CD8-positive, alpha-beta memory T cell (primary cell): ENCODE measurements around the gene FAM53A. TPM values are rescaled to one million over a fixed set of nuclear protein-coding genes. Genes with fewer than 3 reads are reported as not detected.

Experiments
- CTCF ChIA-PET: fragments of 350-600 bp; sonication (Branson Sonifier 250); formaldehyde crosslinking; loops from one replicate; lab custom pipeline; 2021; ENCODE audit warnings: antibody characterized with exemption; lab: Charles Lee
- POLR2A ChIA-PET: fragments of 350-600 bp; sonication (Branson Sonifier 250); formaldehyde crosslinking; loops from one replicate; lab custom pipeline; 2021; ENCODE audit warnings: antibody characterized with exemption; lab: Charles Lee
- DNase-seq, 5 donors: peaks; one replicate each; pipeline versions ENCODE4 v3.0.0 to v3.0.0-alpha.2; 2020 to 2022; ENCODE audit warnings: mixed read lengths in 1 of 5
- H3K27ac ChIP-seq: one replicate; pipeline ENCODE4 v1.7.0; 2013; ENCODE audit warnings: low read depth, mild to moderate bottlenecking, low read length, moderate library complexity
- H3K27me3 ChIP-seq: 2 replicates; pipeline ENCODE4 v1.7.0; 2013; ENCODE audit warnings: low read length, mild to moderate bottlenecking; ENCODE audit not compliant: insufficient read depth, poor library complexity, severe bottlenecking
- H3K36me3 ChIP-seq: 2 replicates; pipeline ENCODE4 v1.7.0; 2013; ENCODE audit warnings: mild to moderate bottlenecking, low read length, moderate library complexity; ENCODE audit not compliant: insufficient read depth
- H3K4me1 ChIP-seq: 2 replicates; pipeline ENCODE4 v1.7.0; 2013; ENCODE audit warnings: mild to moderate bottlenecking, low read length, moderate library complexity; ENCODE audit not compliant: insufficient read depth
- H3K4me3 ChIP-seq: 2 replicates; pipeline ENCODE4 v1.7.0; 2013; ENCODE audit warnings: mild to moderate bottlenecking, low read length
- H3K9me3 ChIP-seq: 2 replicates; pipeline ENCODE4 v1.7.0; 2013; ENCODE audit warnings: mild to moderate bottlenecking, low read length
- H3K27ac Mint-ChIP-seq, 8 donors: one replicate each; pipeline ENCODE4 v1.8.0; 2020 to 2021; ENCODE audit warnings: mixed read lengths in 8 of 8, mild to moderate bottlenecking in 6 of 8, inconsistent platforms in 3 of 8, moderate library complexity in 3 of 8
- H3K27me3 Mint-ChIP-seq, 2 donors: one replicate each; pipeline ENCODE4 v1.8.0; 2020 to 2021; ENCODE audit warnings: mixed read lengths in 2 of 2, mild to moderate bottlenecking in 1 of 2, moderate library complexity in 1 of 2
- H3K36me3 Mint-ChIP-seq, 3 donors: one replicate each; pipeline ENCODE4 v1.8.0; 2020 to 2021; ENCODE audit warnings: mixed read lengths in 3 of 3, inconsistent platforms in 1 of 3, mild to moderate bottlenecking in 1 of 3
- H3K4me1 Mint-ChIP-seq, 3 donors: one replicate each; pipeline ENCODE4 v1.8.0; 2020 to 2021; ENCODE audit warnings: mixed read lengths in 3 of 3, inconsistent platforms in 1 of 3, mild to moderate bottlenecking in 1 of 3
- H3K4me3 Mint-ChIP-seq, 7 donors: one replicate each; pipeline ENCODE4 v1.8.0; 2020 to 2021; ENCODE audit warnings: mixed read lengths in 7 of 7, mild to moderate bottlenecking in 6 of 7, moderate library complexity in 4 of 7, inconsistent platforms in 2 of 7
- H3K9me3 Mint-ChIP-seq, 5 donors: one replicate each; pipeline ENCODE4 v1.8.0; 2020 to 2022; ENCODE audit warnings: mixed read lengths in 5 of 5, mild to moderate bottlenecking in 3 of 5, moderate library complexity in 2 of 5, inconsistent platforms in 1 of 5
- polyA plus RNA-seq: library from polyadenylated mRNA; unstranded; fragments of 300-500 nt; fragmentation: Illumina TruSeq; gene quantifications from one replicate; pipeline ENCODE4 v1.2.3, GENCODE V29; 2021
- total RNA-seq, 2 experiments: library from RNA; stranded (reverse); gene quantifications; one replicate each; pipeline ENCODE4 v1.2.3, GENCODE V29; 2021

The FAM53A gene
- total and polyA plus RNA-seq, 3 experiments from 2014 or later: 0.82 to 1.9 (median 1.5) TPM

DNA sequence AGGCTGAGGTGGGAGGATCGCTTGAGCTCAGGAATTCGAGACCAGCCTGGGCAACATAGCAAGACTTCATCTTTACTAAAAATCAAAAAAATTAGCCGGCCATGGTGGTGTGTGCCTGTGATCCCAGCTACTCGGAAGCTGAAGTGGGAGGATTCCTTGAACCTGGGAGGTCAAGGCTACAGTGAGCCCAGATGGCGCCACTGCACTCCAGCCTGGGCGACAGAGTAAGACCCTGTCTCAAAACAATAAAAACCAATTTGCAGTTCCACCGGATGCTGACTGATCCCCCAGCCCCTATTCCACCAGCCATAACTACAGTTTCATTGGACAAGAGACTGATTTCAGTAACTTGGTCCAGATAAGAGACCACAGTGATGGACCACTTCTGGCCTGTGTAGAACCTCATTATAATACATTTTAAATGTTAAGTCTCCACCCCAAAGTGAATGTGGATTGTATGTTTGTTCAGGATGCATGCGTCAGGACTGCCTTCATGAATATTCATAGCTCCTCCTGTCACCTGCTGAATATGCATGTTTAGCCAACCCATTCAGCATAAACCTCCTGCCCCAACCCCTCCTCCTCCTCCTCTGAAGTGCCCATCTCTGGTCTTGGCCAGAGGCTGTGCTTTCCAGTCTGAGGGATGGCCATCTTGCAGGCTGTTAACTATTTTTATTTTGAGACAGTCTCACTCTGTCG lies 30.3 kb upstream of the FAM53A start:
- Histone ChIP-seq H3K4me1 (peaks cover 42% of the 10 kb centered on the region), H3K9me3 (no peaks in the 10 kb centered on the region), H3K36me3 (peaks cover 8% of the 10 kb centered on the region), H3K27me3 (no peaks in the 10 kb centered on the region), H3K4me3 (no peak overlapping the region), H3K27ac (peak overlapping the region; percentile 90)
- peaks cover 0 to 50% (median 0%) of the 10 kb centered on the region in 3 donors for H3K36me3 Mint-ChIP-seq
- peaks cover 50 to 66% (median 54%) of the 10 kb centered on the region in 3 donors for H3K4me1 Mint-ChIP-seq
- no peak for DNase-seq
- peak overlapping the region; percentile 95 to 99 (median 96) for H3K4me3 Mint-ChIP-seq
- H3K27me3 Mint-ChIP-seq: peaks cover 0 to 2% of the 10 kb centered on the region in 2 donors
- ChIA-PET CTCF (interaction anchor here (8.1 kb wide), 1 partner anchor 19 kb away, joined by 92 read pairs; no protein-coding TSS in a partner anchor), POLR2A (interaction anchor here (0.7 to 3.7 kb wide), 2 partner anchors 8 to 17 kb away, joined by 3 to 73 read pairs; partner anchors contain the start of genes TACC3 and TMEM129)
- peak overlapping the region; percentile 33 to 100 (median 98) for H3K27ac Mint-ChIP-seq
- H3K9me3 Mint-ChIP-seq: no peaks in the 10 kb centered on the region

DNA sequence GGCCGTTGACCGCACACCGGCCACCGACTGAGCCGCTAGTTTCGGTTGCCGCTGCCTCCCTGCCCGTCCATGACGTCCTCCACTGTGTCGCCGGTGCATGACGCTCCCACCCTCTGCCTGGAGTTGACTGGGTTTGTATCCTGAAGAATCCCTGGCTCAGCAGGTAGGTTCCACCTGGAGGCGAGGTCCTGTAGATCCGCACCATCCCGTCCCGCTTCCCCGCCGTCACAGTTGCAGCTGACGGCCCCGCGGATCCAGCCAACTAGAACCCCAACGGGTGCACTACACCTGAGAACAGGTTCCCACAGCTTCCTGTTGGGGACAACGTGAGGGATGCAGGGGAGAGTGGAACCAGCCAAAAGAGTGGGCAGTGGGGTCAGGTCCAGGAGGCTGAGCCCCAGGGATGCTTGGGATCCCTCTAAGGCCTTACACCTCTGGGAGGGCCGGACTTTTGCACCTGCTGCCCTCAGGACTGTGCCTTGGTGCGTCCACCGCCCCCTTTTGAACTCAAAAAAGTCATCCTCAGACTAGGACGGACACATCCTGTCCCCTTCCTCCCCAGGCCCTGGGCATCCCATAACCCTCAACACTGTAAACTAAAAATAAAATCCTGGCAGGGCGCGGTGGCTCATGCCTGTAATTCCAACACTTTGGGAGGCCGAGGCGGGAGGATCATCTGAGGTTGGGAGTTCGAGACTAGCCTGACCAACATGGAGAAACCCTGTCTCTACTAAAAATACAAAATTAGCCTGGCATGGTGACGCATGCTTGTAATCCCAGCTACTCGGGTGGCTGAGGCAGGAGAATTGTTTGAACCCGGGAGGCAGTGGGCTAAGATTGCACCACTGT lies 29.1 kb upstream of the FAM53A start:
- ChIA-PET CTCF (interaction anchor here (1.3 to 8.1 kb wide), 3 partner anchors 9 to 18 kb away, joined by 6 to 92 read pairs (median 20); partner anchors contain the start of genes TACC3 and TMEM129), POLR2A (interaction anchor here (0.7 to 3.7 kb wide), 5 partner anchors 9 to 157 kb away, joined by 3 to 73 read pairs (median 7); partner anchors contain the start of genes NSD2, TACC3 and TMEM129)
- H3K4me3 Mint-ChIP-seq: peak overlapping the region; percentile 95 to 99 (median 96)
- H3K4me1 Mint-ChIP-seq: peaks cover 54 to 69% (median 62%) of the 10 kb centered on the region in 3 donors
- no peaks in the 10 kb centered on the region for H3K9me3 Mint-ChIP-seq
- no peak for DNase-seq
- no peaks in the 10 kb centered on the region for H3K27me3 ChIP-seq
- peaks cover 0 to 2% of the 10 kb centered on the region in 2 donors for H3K27me3 Mint-ChIP-seq
- peaks cover 51% of the 10 kb centered on the region for H3K4me1 ChIP-seq
- no peaks in the 10 kb centered on the region for H3K9me3 ChIP-seq
- H3K4me3 ChIP-seq: peak overlapping the region; percentile 97
- H3K27ac ChIP-seq: peak overlapping the region; percentile 90
- H3K27ac Mint-ChIP-seq: peak overlapping the region; percentile 94 to 100 (median 98)
- peaks cover 0 to 52% (median 2%) of the 10 kb centered on the region in 3 donors for H3K36me3 Mint-ChIP-seq
- peaks cover 8% of the 10 kb centered on the region for H3K36me3 ChIP-seq

DNA sequence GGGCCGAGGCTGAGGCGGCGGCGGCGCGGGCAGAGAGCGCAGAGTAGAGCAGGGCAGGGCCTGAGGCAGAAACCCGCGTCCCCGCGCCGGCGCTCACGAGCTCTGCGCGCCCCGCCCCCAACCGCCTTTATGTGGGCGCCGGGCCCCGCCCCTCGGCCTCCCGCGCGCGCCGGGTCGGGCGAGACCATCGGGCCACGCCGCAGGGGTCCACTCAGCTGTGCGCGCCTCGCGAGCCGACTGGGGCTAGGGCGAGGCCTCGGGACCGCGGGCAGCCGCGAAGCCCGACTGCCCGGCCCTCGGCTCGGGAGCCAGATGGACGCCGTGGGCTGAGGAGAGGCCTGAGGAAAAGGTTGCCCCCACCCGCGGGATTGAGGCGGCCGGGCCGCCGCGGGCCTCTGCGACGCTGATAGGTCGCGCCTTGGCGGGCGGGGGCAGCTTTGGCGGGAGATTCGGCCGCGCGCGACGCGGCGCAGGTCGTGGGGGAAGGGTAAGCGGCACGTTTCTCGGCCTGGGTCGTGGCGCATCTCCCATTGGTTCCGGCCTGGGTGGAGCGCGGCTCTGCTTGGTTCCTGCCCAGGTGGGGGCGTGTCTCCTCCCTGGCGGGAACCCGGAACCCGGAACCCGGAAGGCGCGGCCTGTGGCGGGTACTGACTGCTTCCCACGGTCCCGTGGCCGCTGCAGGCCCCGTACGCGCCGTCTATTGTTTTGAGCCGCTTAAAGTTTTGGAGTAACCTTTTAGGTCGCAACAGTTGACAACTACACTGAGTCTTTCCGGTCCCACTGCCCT lies 28.3 kb upstream of the FAM53A start, which contains the start of gene SLBP:
TSS of gene SLBP (minus strand) at position 104 of the 787 bp plus-strand sequence. CDS start 131 bp downstream, outside the sequence.
- peak within 1 kb of the TSS; percentile 97 for H3K4me3 ChIP-seq
- H3K36me3 ChIP-seq: peaks cover 8% of the 10 kb centered on the region
- no peaks in the 10 kb centered on the region for H3K9me3 ChIP-seq
- peaks cover 0 to 52% (median 2%) of the 10 kb centered on the region in 3 donors for H3K36me3 Mint-ChIP-seq
- POLR2A ChIA-PET: interaction anchor here (0.6 to 3.7 kb wide), 11 partner anchors 10 to 1038 kb away, joined by 3 to 73 read pairs (median 6); partner anchors contain the start of genes ATP5ME, MYL5, NSD2 and RNF4
- peak within 1 kb of the TSS; percentile 94 to 100 (median 98) for H3K27ac Mint-ChIP-seq
- CTCF ChIA-PET: interaction anchor here (0.6 to 8.1 kb wide), 6 partner anchors 10 to 444 kb away, joined by 3 to 92 read pairs (median 6); partner anchors contain the start of genes TACC3 and TMEM129
- H3K27me3 Mint-ChIP-seq: peaks cover 0 to 2% of the 10 kb centered on the region in 2 donors
- peak within 1 kb of the TSS; percentile 95 to 99 (median 96) for H3K4me3 Mint-ChIP-seq
- H3K27me3 ChIP-seq: no peaks in the 10 kb centered on the region
- H3K9me3 Mint-ChIP-seq: no peaks in the 10 kb centered on the region
- peak within 1 kb of the TSS; percentile 90 for H3K27ac ChIP-seq
- peak; percentile 98 to 99 (median 98) for DNase-seq
- H3K4me1 ChIP-seq: peaks cover 51% of the 10 kb centered on the region
- peaks cover 56 to 73% (median 65%) of the 10 kb centered on the region in 3 donors for H3K4me1 Mint-ChIP-seq

DNA sequence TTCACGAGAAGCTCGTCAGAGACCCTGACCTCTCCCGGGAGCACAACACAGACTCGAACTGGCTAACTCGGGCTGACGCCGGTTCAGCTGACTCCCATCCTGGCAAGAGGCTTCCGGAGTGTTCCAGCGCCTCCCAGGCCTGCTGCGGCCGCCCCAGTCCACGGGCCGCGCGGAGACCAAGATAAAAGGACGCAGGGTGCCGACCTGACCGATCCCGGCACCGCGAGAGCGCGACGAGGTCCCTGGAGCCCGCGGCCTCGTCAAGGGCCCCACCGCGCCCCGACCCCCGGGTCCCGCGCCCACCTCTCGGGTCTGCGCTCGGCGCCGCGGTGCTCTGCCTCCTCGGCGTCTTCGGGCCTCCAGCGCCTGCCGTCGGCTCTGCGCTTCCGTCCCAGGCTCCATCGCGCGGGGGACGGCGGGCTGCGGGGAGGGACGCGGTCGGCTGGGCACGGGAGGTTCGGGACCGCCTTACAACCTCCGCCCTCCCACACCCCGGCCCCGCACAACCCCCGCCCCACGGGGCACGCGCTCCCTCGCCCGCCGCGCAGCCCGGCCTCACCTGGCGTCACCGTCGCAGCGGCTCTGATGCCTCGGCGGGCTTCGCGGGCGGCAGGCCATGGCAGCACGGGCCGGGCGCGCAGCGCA lies 27.6 kb upstream of the FAM53A start:
- ChIA-PET POLR2A (interaction anchor here (0.7 to 3.7 kb wide), 10 partner anchors 10 to 757 kb away, joined by 3 to 73 read pairs (median 6); partner anchors contain the start of genes NSD2, RNF4, TACC3 and TMEM129), CTCF (interaction anchor here (1.0 to 8.1 kb wide), 5 partner anchors 10 to 444 kb away, joined by 3 to 92 read pairs (median 6); partner anchors contain the start of genes TACC3 and TMEM129)
- H3K27me3 ChIP-seq: no peaks in the 10 kb centered on the region
- Mint-ChIP-seq H3K27ac (peak overlapping the region; percentile 87 to 100 (median 93)), H3K27me3 (peaks cover 0 to 2% of the 10 kb centered on the region in 2 donors), H3K36me3 (peaks cover 0 to 50% (median 2%) of the 10 kb centered on the region in 3 donors), H3K9me3 (no peaks in the 10 kb centered on the region), H3K4me3 (peak overlapping the region; percentile 91 to 99 (median 94)), H3K4me1 (peaks cover 56 to 74% (median 65%) of the 10 kb centered on the region in 3 donors)
- H3K4me1 ChIP-seq: peaks cover 51% of the 10 kb centered on the region
- no peaks in the 10 kb centered on the region for H3K9me3 ChIP-seq
- peaks cover 8% of the 10 kb centered on the region for H3K36me3 ChIP-seq
- H3K4me3 ChIP-seq: peak overlapping the region; percentile 97
- DNase-seq: peak in 3 of 5 donors; percentile 27 to 57 (median 39)
- H3K27ac ChIP-seq: peak overlapping the region; percentile 90

DNA sequence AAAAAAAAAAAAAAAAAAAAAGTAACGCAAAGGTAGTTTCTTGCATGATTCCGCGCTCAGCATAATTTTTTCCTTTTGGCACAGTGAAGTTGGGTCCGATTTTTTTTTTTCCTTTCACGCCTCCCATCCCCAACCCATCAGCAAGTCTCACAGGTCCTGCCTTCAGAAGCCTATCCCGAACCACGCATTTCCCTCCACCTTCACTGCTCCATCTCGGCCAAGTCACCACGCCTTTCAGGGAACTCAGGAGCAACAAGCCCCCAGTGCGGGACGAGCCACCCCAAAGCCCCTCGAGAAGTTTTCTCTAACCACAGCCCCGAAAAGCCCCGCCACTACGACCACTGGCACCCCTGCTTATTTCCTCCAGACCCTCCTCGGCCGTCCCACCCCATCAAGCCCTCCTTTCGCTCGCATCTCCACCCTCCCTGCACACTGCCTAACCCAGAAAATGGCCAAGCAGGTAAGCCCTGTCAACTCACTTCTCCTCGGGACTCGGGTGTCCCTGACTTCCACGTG lies 27.0 kb upstream of the FAM53A start:
- peaks cover 0 to 51% (median 6%) of the 10 kb centered on the region in 3 donors for H3K36me3 Mint-ChIP-seq
- no peaks in the 10 kb centered on the region for H3K9me3 Mint-ChIP-seq
- Histone ChIP-seq H3K9me3 (no peaks in the 10 kb centered on the region), H3K36me3 (peaks cover 8% of the 10 kb centered on the region), H3K4me1 (peaks cover 51% of the 10 kb centered on the region), H3K4me3 (peak overlapping the region; percentile 97), H3K27ac (peak overlapping the region; percentile 90), H3K27me3 (no peaks in the 10 kb centered on the region)
- POLR2A ChIA-PET: interaction anchor here (1.3 to 3.7 kb wide), 2 partner anchors 11 to 298 kb away, joined by 6 to 73 read pairs; partner anchors contain the start of genes TACC3 and TMEM129
- CTCF ChIA-PET: interaction anchor here (2.0 to 8.1 kb wide), 2 partner anchors 11 to 16 kb away, joined by 20 to 92 read pairs; partner anchors contain the start of genes TACC3 and TMEM129
- H3K27ac Mint-ChIP-seq: peak overlapping the region; percentile 87 to 100 (median 93)
- peaks cover 0 to 2% of the 10 kb centered on the region in 2 donors for H3K27me3 Mint-ChIP-seq
- DNase-seq: peak in 1 of 5 donors; percentile 44
- peak overlapping the region; percentile 85 to 95 (median 92) for H3K4me3 Mint-ChIP-seq
- peaks cover 56 to 78% (median 69%) of the 10 kb centered on the region in 3 donors for H3K4me1 Mint-ChIP-seq

GRCh38 chr4:1708581-1708980 lies 24.5 kb upstream of the FAM53A start:
- POLR2A ChIA-PET: interaction anchor here (1.0 to 1.5 kb wide), 3 partner anchors 13 to 460 kb away, joined by 3 to 7 read pairs (median 4); partner anchors contain the start of genes TACC3 and TMEM129
- Mint-ChIP-seq H3K4me1 (peaks cover 43 to 77% (median 64%) of the 10 kb centered on the region in 3 donors), H3K9me3 (no peaks in the 10 kb centered on the region), H3K4me3 (peak overlapping the region in 6 of 7 donors; percentile 13 to 41 (median 22)), H3K36me3 (peaks cover 0 to 65% (median 10%) of the 10 kb centered on the region in 3 donors), H3K27ac (peak overlapping the region in 6 of 8 donors; percentile 38 to 88 (median 48)), H3K27me3 (peaks cover 0 to 2% of the 10 kb centered on the region in 2 donors)
- Histone ChIP-seq H3K9me3 (no peaks in the 10 kb centered on the region), H3K4me1 (peaks cover 33% of the 10 kb centered on the region), H3K27me3 (no peaks in the 10 kb centered on the region), H3K27ac (no peak overlapping the region), H3K4me3 (no peak overlapping the region), H3K36me3 (peaks cover 25% of the 10 kb centered on the region)
- CTCF ChIA-PET: interaction anchor here (0.8 to 8.1 kb wide), 3 partner anchors 13 to 18 kb away, joined by 3 to 92 read pairs (median 9); no protein-coding TSS in a partner anchor
- DNase-seq: no peak
